ENCODE results near the gene SMCO2.

The SMCO2 gene

DNA sequence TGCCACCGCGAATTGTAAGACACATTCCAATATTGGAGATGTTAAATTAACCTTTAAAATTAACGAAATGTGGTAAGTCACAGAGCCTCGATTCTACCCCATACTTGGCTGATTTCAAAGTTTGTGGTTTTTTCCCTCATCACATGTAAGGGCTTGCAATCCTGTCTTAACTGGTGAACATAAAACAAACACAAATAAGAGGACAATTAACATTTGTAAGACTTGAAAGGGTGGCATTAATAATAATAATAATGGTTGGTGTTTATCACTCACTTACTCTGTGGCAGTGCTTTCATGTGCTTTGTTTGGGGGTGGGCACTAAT is 104.1 kb downstream of the SMCO2 start:
- no peak for DNase-seq (ENCODE audit: low spot score)

- DNase-seq (ENCODE audit: low spot score), result no peak
Observed at GRCh38 chr12:27551172-27551840, 104.8 kb downstream of the SMCO2 start.

Measured in SK-N-DZ (cell line).